HUES48 (cell line): ENCODE measurements around the gene OR1N2.
"Not testable (repeated sequence)": the region's sequence is repeated elsewhere in the genome, so short reads cannot be mapped to it uniquely, and the experiment has no call there.

ENCODE experiments used
- H3K27ac ChIP-seq: one replicate; pipeline ENCODE4 v1.7.0; 2013; ENCODE audit warnings: low read depth, low read length, inconsistent platforms
- H3K27me3 ChIP-seq: 2 replicates; pipeline ENCODE4 v1.6.1; 2013; ENCODE audit warnings: mild to moderate bottlenecking, low read length; ENCODE audit not compliant: control insufficient read depth, insufficient read depth
- H3K36me3 ChIP-seq: 2 replicates; pipeline ENCODE4 v1.6.1; 2013; ENCODE audit warnings: low read length; ENCODE audit not compliant: control insufficient read depth, insufficient read depth
- H3K4me1 ChIP-seq: 2 replicates; pipeline ENCODE4 v1.6.1; 2013; ENCODE audit warnings: mild to moderate bottlenecking, low read length; ENCODE audit not compliant: control insufficient read depth, insufficient read depth
- H3K4me3 ChIP-seq: 2 replicates; pipeline ENCODE4 v1.5.1; 2013; ENCODE audit warnings: mild to moderate bottlenecking, low read depth, low read length
- H3K9ac ChIP-seq: 2 replicates; pipeline ENCODE4 v1.6.1; 2013; ENCODE audit warnings: mild to moderate bottlenecking, low read depth, low read length, moderate library complexity
- H3K9me3 ChIP-seq: 2 replicates; pipeline ENCODE4 v1.6.1; 2013; ENCODE audit warnings: low read length; ENCODE audit not compliant: control insufficient read depth, insufficient read depth

Gene OR1N2

GRCh38 chr9:122552812-122553211 is at the start of gene OR1N2:
Gene OR1N2 (plus strand): TSS chr9:122553112. CDS start chr9:122553212, 100 bp downstream.
- Histone ChIP-seq H3K27me3 (no peaks in the 10 kb centered on the region), H3K4me1 (no peaks in the 10 kb centered on the region), H3K4me3 (no peak within 1 kb of the TSS), H3K36me3 (no peaks in the 10 kb centered on the region), H3K9ac (no peak within 1 kb of the TSS), H3K27ac (no peak within 1 kb of the TSS), H3K9me3 (peaks cover 77% of the 10 kb centered on the region)

- Histone ChIP-seq H3K36me3 (no peaks in the 10 kb centered on the region), H3K4me1 (no peaks in the 10 kb centered on the region), H3K9ac (no peak overlapping the region), H3K9me3 (peaks cover 64% of the 10 kb centered on the region), H3K27me3 (no peaks in the 10 kb centered on the region), H3K4me3 (no peak overlapping the region), H3K27ac (no peak overlapping the region)
These were observed 45.9 kb upstream of the OR1N2 start for GRCh38 chr9:122506964-122507363.

GRCh38 chr9:122510502-122510901 is 42.4 kb upstream of the OR1N2 start, which contains the start of gene OR1J2:
Gene OR1J2 (plus strand): TSS chr9:122510802. CDS start chr9:122510802, 0 bp downstream.
- Histone ChIP-seq H3K4me1 (no peaks in the 10 kb centered on the region), H3K36me3 (no peaks in the 10 kb centered on the region), H3K9me3 (peaks cover 65% of the 10 kb centered on the region), H3K27ac (no peak within 1 kb of the TSS), H3K27me3 (no peaks in the 10 kb centered on the region), H3K4me3 (no peak within 1 kb of the TSS), H3K9ac (no peak within 1 kb of the TSS)

- Histone ChIP-seq H3K27me3 (no peaks in the 10 kb centered on the region), H3K27ac (no peak overlapping the region), H3K9me3 (peaks cover 83% of the 10 kb centered on the region), H3K4me3 (no peak overlapping the region), H3K9ac (no peak overlapping the region), H3K36me3 (no peaks in the 10 kb centered on the region), H3K4me1 (no peaks in the 10 kb centered on the region)
These were observed 34.7 kb upstream of the OR1N2 start for GRCh38 chr9:122518226-122518625.

GRCh38 chr9:122518841-122519240 is 34.1 kb upstream of the OR1N2 start, which contains the start of gene OR1J4:
Gene OR1J4 (plus strand): TSS chr9:122519141. CDS start chr9:122519141, 0 bp downstream.
- Histone ChIP-seq H3K9ac (no peak within 1 kb of the TSS), H3K27ac (no peak within 1 kb of the TSS), H3K9me3 (peaks cover 84% of the 10 kb centered on the region), H3K4me1 (no peaks in the 10 kb centered on the region), H3K4me3 (no peak within 1 kb of the TSS), H3K27me3 (no peaks in the 10 kb centered on the region), H3K36me3 (no peaks in the 10 kb centered on the region)

- no peaks in the 10 kb centered on the region for H3K4me1 ChIP-seq
- H3K9me3 ChIP-seq, result peaks cover 84% of the 10 kb centered on the region
- H3K9ac ChIP-seq, result no peak overlapping the region
- no peak overlapping the region for H3K4me3 ChIP-seq
- H3K36me3 ChIP-seq, result no peaks in the 10 kb centered on the region
- no peaks in the 10 kb centered on the region for H3K27me3 ChIP-seq
- no peak overlapping the region for H3K27ac ChIP-seq
These were observed 33.5 kb upstream of the OR1N2 start for GRCh38 chr9:122519376-122519775.

GRCh38 chr9:122526602-122527001 is 26.3 kb upstream of the OR1N2 start:
- Histone ChIP-seq H3K36me3 (no peaks in the 10 kb centered on the region), H3K9me3 (peaks cover 89% of the 10 kb centered on the region), H3K27ac (no peak overlapping the region), H3K4me3 (no peak overlapping the region), H3K4me1 (no peaks in the 10 kb centered on the region), H3K27me3 (no peaks in the 10 kb centered on the region), H3K9ac (no peak overlapping the region)

- H3K9me3 ChIP-seq, result peaks cover 83% of the 10 kb centered on the region
- H3K4me1 ChIP-seq, result no peaks in the 10 kb centered on the region
These were observed 25.7 kb upstream of the OR1N2 start, which contains the start of gene OR1N1 for GRCh38 chr9:122527193-122527592. Gene OR1N1 (minus strand): TSS chr9:122527293. CDS start chr9:122527293, 0 bp downstream.

GRCh38 chr9:122531157-122531556 is 21.8 kb upstream of the OR1N2 start:
- not testable (repeated sequence) for H3K27ac ChIP-seq, H3K27me3 ChIP-seq, H3K4me3 ChIP-seq, H3K4me1 ChIP-seq, H3K9ac ChIP-seq, H3K36me3 ChIP-seq
- peaks cover 46% of the 10 kb centered on the region for H3K9me3 ChIP-seq

More at GRCh38 chr9:122527193-122527592, 25.7 kb upstream of the OR1N2 start, which contains the start of gene OR1N1:
- Histone ChIP-seq H3K36me3 (no peaks in the 10 kb centered on the region), H3K4me3 (no peak within 1 kb of the TSS), H3K27me3 (no peaks in the 10 kb centered on the region), H3K27ac (no peak within 1 kb of the TSS), H3K9ac (no peak within 1 kb of the TSS)

- Histone ChIP-seq H3K9ac (no peak overlapping the region), H3K27me3 (no peaks in the 10 kb centered on the region), H3K4me1 (no peaks in the 10 kb centered on the region), H3K27ac (no peak overlapping the region), H3K36me3 (no peaks in the 10 kb centered on the region), H3K4me3 (no peak overlapping the region), H3K9me3 (peaks cover 27% of the 10 kb centered on the region)
These were observed 16.8 kb upstream of the OR1N2 start for GRCh38 chr9:122536134-122536533.

GRCh38 chr9:122537066-122537465 is 15.8 kb upstream of the OR1N2 start:
- not testable (repeated sequence) for H3K36me3 ChIP-seq, H3K27ac ChIP-seq, H3K4me3 ChIP-seq, H3K4me1 ChIP-seq, H3K27me3 ChIP-seq, H3K9ac ChIP-seq
- peaks cover 30% of the 10 kb centered on the region for H3K9me3 ChIP-seq
